Measurements from ENCODE around the gene GNAQ. TPM values are rescaled to one million over a fixed set of nuclear protein-coding genes. Genes with fewer than 3 reads are reported as not detected.

GNAQ gene
- total and polyA plus RNA-seq, 2 experiments from 2014 or later = 21.1 to 43.1 TPM

GRCh38 chr9:77981907-77982306, 49.7 kb downstream of the GNAQ start:
- Histone ChIP-seq H3F3A (replicated peaks; ENCODE audit: low read depth) (0 out of 2 replicates have a peak, but pooled peaks cover 3% of the 10 kb centered on the region), H3K36me3 (ENCODE audit: insufficient read depth) (no peaks in the 10 kb centered on the region), H3K27me3 (ENCODE audit: insufficient read depth) (no peaks in the 10 kb centered on the region), H3K4me3 (no peak overlapping the region), H2AFZ (no peak overlapping the region), H3K9me2 (ENCODE audit: insufficient read depth) (no peaks in the 10 kb centered on the region), H4K20me1 (replicated peaks; ENCODE audit: insufficient read depth) (peaks cover 10% of the 10 kb centered on the region), H3K79me2 (replicated peaks; ENCODE audit: insufficient read depth) (peaks cover 71% of the 10 kb centered on the region), H3K4me2 (no peak overlapping the region), H3K4me1 (ENCODE audit: insufficient read depth) (peaks cover 19% of the 10 kb centered on the region), H3K27ac (ENCODE audit: low read depth) (no peak overlapping the region)
- peaks cover 6% of the 10 kb centered on the region for H3K27me3 Mint-ChIP-seq (ENCODE audit: insufficient read depth, low read depth, poor library complexity)
- no peak overlapping the region for H3K4me3 Mint-ChIP-seq
- peaks cover 47% of the 10 kb centered on the region for H3K4me1 Mint-ChIP-seq
- DNase-seq (ENCODE audit: low spot score) (no peak), ATAC-seq (no peak)
- no peaks in the 10 kb centered on the region for H3K9me3 Mint-ChIP-seq
- no peak for TF ChIP-seq JUNB (IDR thresholded peaks at IDR 0.05; ENCODE audit: unreplicated experiment)
- TF ChIP-seq CTCF (conservative IDR thresholded peaks at IDR 0.05; ENCODE audit: low read depth in 2 of 2) = no peak
- no peak for TF ChIP-seq ZNF331 (CRISPR knock-in tag; IDR thresholded peaks at IDR 0.05; ENCODE audit: low read depth)
- no peak for TF ChIP-seq EZH2 (IDR thresholded peaks at IDR 0.05; ENCODE audit: low read depth, unreplicated experiment)
- no peak for TF ChIP-seq CREB1 (CRISPR knock-in tag; IDR thresholded peaks at IDR 0.05; ENCODE audit: low read depth)
- TF ChIP-seq STAT1 (IDR thresholded peaks at IDR 0.05; ENCODE audit: unreplicated experiment) = no peak
- no peak for TF ChIP-seq REST (IDR thresholded peaks at IDR 0.05; ENCODE audit: unreplicated experiment)
- no peak for TF ChIP-seq NANOG (IDR thresholded peaks at IDR 0.05; ENCODE audit: borderline replicate concordance)
- TF ChIP-seq ETS1 (IDR thresholded peaks at IDR 0.05) = no peak
- no peak for TF ChIP-seq EZH2phosphoT487 (IDR thresholded peaks at IDR 0.05; ENCODE audit: unreplicated experiment)
- TF ChIP-seq POLR2AphosphoS5 (IDR thresholded peaks at IDR 0.05; ENCODE audit: low read depth) = no peak
- no peak for TF ChIP-seq ZNF462 (CRISPR knock-in tag; IDR thresholded peaks at IDR 0.05)
- TF ChIP-seq ZNF114 (CRISPR knock-in tag; IDR thresholded peaks at IDR 0.05) = no peak
- H3K27ac Mint-ChIP-seq = 0 out of 2 replicates have a peak overlapping the region, but pooled peaks have one; percentile 8
- H3K36me3 Mint-ChIP-seq (ENCODE audit: low read depth) = peaks cover 3% of the 10 kb centered on the region; the same call in 1 of the 3 replicates
